K562 (cell line): Measurements from ENCODE around the gene NKAIN4. TPM values are rescaled to one million over a fixed set of nuclear protein-coding genes. Genes with fewer than 3 reads are reported as not detected.

Source experiments
- ATAC-seq: fragments of 200-7000 bp; cut with Tn5 transposase; 3 replicates; pipeline ENCODE4 v1.9.1; 2020; ENCODE audit warnings: moderate library complexity
- BruUV-seq: library from RNA; stranded (reverse); fragments of 400-500 nt; replicated peaks from 2 replicates; lab custom pipeline; 2021; lab: Mats Ljungman, UMichigan
- CTCF ChIA-PET: fragments of 300-600 bp; formaldehyde crosslinking; extraction: SDS; loops from one replicate; lab custom pipeline; 2021; ENCODE audit warnings: low intra/inter-chr PET ratio; lab: Yijun Ruan, JAX
- POLR2A ChIA-PET: fragments of 300-600, 350-650 bp; sonication (Branson Sonifier 250); formaldehyde crosslinking; extraction: SDS; loops from one replicate; lab custom pipeline; 2021; ENCODE audit warnings: antibody characterized with exemption, inconsistent platforms; lab: Yijun Ruan, JAX
- DNase-seq, 4 experiments: peaks; one replicate each; pipeline versions ENCODE4 v3.0.0 to v3.0.0-alpha.2; 2011 to 2018; ENCODE audit warnings: low spot score in 3 of 4, mixed read lengths in 3 of 4; ENCODE audit errors: extremely low read depth in 1 of 4
- FAIRE-seq: peaks from 2 replicates; lab custom pipeline; 2011; peaks lifted over from hg19 to GRCh38; lab: Jason Lieb, UNC
- H2AFZ ChIP-seq: 2 replicates; pipeline ENCODE4 v1.6.0; 2011; ENCODE audit warnings: low read depth, low read length, control low read depth, inconsistent platforms
- H3K27ac ChIP-seq: fragments of 200-600 bp; 3 replicates; pipeline ENCODE4 v1.8.0; 2011; ENCODE audit warnings: low read depth, mild to moderate bottlenecking, control low read depth, inconsistent platforms, low read length, moderate library complexity, mixed read lengths; ENCODE audit errors: extremely low read depth
- H3K27me3 ChIP-seq, 2 experiments: fragments of 300-600 bp in 1 of 2; 2 replicates in 1 of 2; 3 replicates in 1 of 2; pipeline versions ENCODE4 v1.6.0 to v1.8.0; 2011; ENCODE audit warnings: inconsistent platforms in 2 of 2, low read length in 2 of 2, mild to moderate bottlenecking in 1 of 2, mixed read lengths in 1 of 2, moderate library complexity in 1 of 2; ENCODE audit not compliant: control insufficient read depth in 2 of 2, insufficient read depth in 2 of 2
- H3K36me3 ChIP-seq: fragments of 300-600 bp; 3 replicates; pipeline ENCODE4 v1.8.0; 2011; ENCODE audit warnings: mild to moderate bottlenecking, low read length, inconsistent platforms; ENCODE audit not compliant: control insufficient read depth, insufficient read depth
- H3K4me1 ChIP-seq, 2 experiments: fragments of 200-600 bp in 1 of 2; replicated peaks in 1 of 2; 2 replicates in 1 of 2; 3 replicates in 1 of 2; pipeline versions ENCODE4 v1.5.1 to v1.8.0; 2011; ENCODE audit warnings: inconsistent platforms in 2 of 2, low read length in 2 of 2, mild to moderate bottlenecking in 1 of 2, mixed read lengths in 1 of 2, moderate library complexity in 1 of 2; ENCODE audit not compliant: control insufficient read depth in 2 of 2, insufficient read depth in 2 of 2
- H3K4me2 ChIP-seq: 2 replicates; pipeline ENCODE4 v1.6.1; 2011; ENCODE audit warnings: low read length, control low read depth, inconsistent platforms, mixed read lengths; ENCODE audit not compliant: insufficient read depth
- H3K4me3 ChIP-seq: fragments of 200-600 bp; sonication (generic), shearing (Covaris generic); 2 replicates; pipeline ENCODE4 v1.5.1; 2016; ENCODE audit warnings: control low read depth, inconsistent platforms
- H3K79me2 ChIP-seq: fragments of 200-600 bp; 3 replicates; pipeline ENCODE4 v1.8.0; 2011; ENCODE audit warnings: low read length, inconsistent platforms; ENCODE audit not compliant: control insufficient read depth, insufficient read depth
- H3K9ac ChIP-seq, 2 experiments: 2 replicates each; pipeline versions ENCODE4 v1.6.0 to v1.6.1; 2011; ENCODE audit warnings: low read depth in 2 of 2, low read length in 2 of 2, control low read depth in 1 of 2, inconsistent platforms in 1 of 2, mild to moderate bottlenecking in 1 of 2, mixed read lengths in 1 of 2; ENCODE audit not compliant: insufficient read depth in 1 of 2
- H3K9me1 ChIP-seq: one replicate; pipeline ENCODE4 v1.6.0; 2011; ENCODE audit warnings: inconsistent platforms, mild to moderate bottlenecking, low read length, moderate library complexity; ENCODE audit not compliant: control insufficient read depth, insufficient read depth
- H3K9me3 ChIP-seq: replicated peaks from 2 replicates; pipeline ENCODE4 v1.5.1; 2011; ENCODE audit warnings: low read depth, low read length, inconsistent platforms; ENCODE audit not compliant: control insufficient read depth, insufficient read depth
- H4K20me1 ChIP-seq: replicated peaks from 2 replicates; pipeline ENCODE4 v1.6.1; 2011; ENCODE audit warnings: low read length, inconsistent platforms, mixed read lengths; ENCODE audit not compliant: control insufficient read depth, insufficient read depth
- BRD4 ChIP-seq: fragments of 200-600 bp; sonication (generic); IDR thresholded peaks from 2 replicates; pipeline ENCODE4 v1.6.1; 2017; ENCODE audit warnings: inconsistent platforms
- CEBPZ ChIP-seq: fragments of 150-350 bp; IDR thresholded peaks from 2 replicates; pipeline ENCODE4 v1.6.1; 2014; ENCODE audit warnings: low read depth, mild to moderate bottlenecking, low read length, borderline replicate concordance
- EGR1 ChIP-seq: fragments of 450-650 bp; conservative IDR thresholded peaks from 2 replicates; pipeline ENCODE4 v1.6.1; 2017; ENCODE audit warnings: mild to moderate bottlenecking
- KHSRP ChIP-seq: fragments of 450-650 bp; IDR thresholded peaks from 2 replicates; pipeline ENCODE4 v1.6.1; 2017
- MEF2A ChIP-seq: IDR thresholded peaks from 2 replicates; pipeline ENCODE4 v1.6.1; 2011; ENCODE audit warnings: low read depth, mild to moderate bottlenecking, low read length, moderate library complexity; ENCODE audit not compliant: control insufficient read depth
- NONO ChIP-seq, 2 experiments: fragments of 200-400 bp in 1 of 2; fragments of 450-650 bp in 1 of 2; formaldehyde crosslinking in 1 of 2; IDR thresholded peaks; 2 replicates each; pipeline ENCODE4 v1.6.1; 2017; ENCODE audit warnings: low read depth in 2 of 2, mild to moderate bottlenecking in 2 of 2, moderate library complexity in 2 of 2, low read length in 1 of 2
- POLR2A ChIP-seq: fragments of 450-650 bp; conservative IDR thresholded peaks from 2 replicates; pipeline ENCODE4 v1.6.1; 2016
- POLR2AphosphoS5 ChIP-seq: IDR thresholded peaks from 2 replicates; pipeline ENCODE4 v1.6.1; 2011; ENCODE audit warnings: mild to moderate bottlenecking, low read depth, low read length, moderate library complexity; ENCODE audit not compliant: control insufficient read depth, insufficient read depth
- POLR2B ChIP-seq: fragments of 450-650 bp; IDR thresholded peaks from 2 replicates; pipeline ENCODE4 v1.6.1; 2018; ENCODE audit warnings: low read depth; ENCODE audit not compliant: partially characterized antibody
- SUPT5H ChIP-seq: fragments of 450-650 bp; IDR thresholded peaks from 2 replicates; pipeline ENCODE4 v1.6.1; 2016
- THRAP3 ChIP-seq: fragments of 450-650 bp; IDR thresholded peaks from 2 replicates; pipeline ENCODE4 v1.6.1; 2016; ENCODE audit warnings: mild to moderate bottlenecking, inconsistent platforms, borderline replicate concordance
- XRCC3 ChIP-seq: fragments of 450-650 bp; IDR thresholded peaks from 2 replicates; pipeline ENCODE4 v1.6.1; 2017; ENCODE audit warnings: mild to moderate bottlenecking, moderate library complexity
- ZC3H8 ChIP-seq: fragments of 450-650 bp; IDR thresholded peaks from 2 replicates; pipeline ENCODE4 v1.6.1; 2017
- ZNF140 ChIP-seq: fragments of 250-450 bp; sonication (Bioruptor Pico); IDR thresholded peaks from 2 replicates; pipeline ENCODE4 v1.8.0; 2021; ENCODE audit warnings: moderate library complexity, mild to moderate bottlenecking, inconsistent platforms
- WGBS: fragments of 100-300 bp; shearing (Covaris generic); methylation state at CpG from one replicate; pipeline ENCODE4 v1.1.6; 2016; ENCODE audit warnings: low coverage, mixed read lengths; ENCODE audit not compliant: insufficient coverage; ENCODE audit errors: missing lambda C conversion rate; 5-methylcytosine and 5-hydroxymethylcytosine counted together
- in situ Hi-C: fragments of 300-500 bp; cut with MboI; formaldehyde crosslinking; loops from 4 replicates; pipeline ENCODE4 v1.15.0; 2018; ENCODE audit warnings: inconsistent platforms, mixed read lengths
- intact Hi-C: fragments of 100-400 bp; cut with micrococcal nuclease; formaldehyde crosslinking; loops from 2 replicates; pipeline ENCODE4 v1.14.2; 2022
- polyA plus RNA-seq, 8 experiments: library from polyadenylated mRNA; depleted of rRNA in 4 of 8; stranded (reverse) in 5 of 8; unstranded in 3 of 8; fragments of >200 nt; fragmentation: Nextera tagmentation in 2 of 8; fragmentation: Illumina TruSeq in 1 of 8; extraction: Ambion mirVana in 2 of 8; extraction: Trizol in 1 of 8; gene quantifications; 2 replicates each; pipeline versions ENCODE4 v1.2.1 to v1.2.3, GENCODE V29; 2011 to 2014; ENCODE audit warnings: inconsistent platforms in 1 of 8, missing spikeins in 1 of 8
- total RNA-seq, 7 experiments: library from RNA; depleted of rRNA in 6 of 7; stranded (reverse); fragments of >200 nt in 6 of 7; fragmentation: Illumina TruSeq in 2 of 7; extraction: Trizol in 2 of 7; gene quantifications; 2 replicates each; pipeline versions ENCODE4 v1.2.1 to v1.2.3, GENCODE V29; 2011 to 2021; ENCODE audit warnings: low replicate concordance in 1 of 7

Gene NKAIN4
- total and polyA plus RNA-seq, 9 of the 15 experiments (the other 6 are each of a cell fraction or from before 2014, with no cell fraction given): not detected

- ATAC-seq: no peak
- CTCF ChIA-PET: no interaction called here
- peaks cover 50% of the 10 kb centered on the region for H4K20me1 ChIP-seq
Observed at GRCh38 chr20:63194007-63194796, 60.1 kb downstream of the NKAIN4 start.

GRCh38 chr20:63192721-63193120, 61.5 kb downstream of the NKAIN4 start:
- H3K4me2 ChIP-seq: no peak overlapping the region
- CTCF ChIA-PET: no interaction called here
- POLR2A ChIA-PET: interaction anchor here (0.9 to 1.3 kb wide), 3 partner anchors 14 to 22 kb away, joined by 4 to 5 read pairs (median 5); no protein-coding TSS in a partner anchor
- TF ChIP-seq ZNF140: no peak
- no peak for TF ChIP-seq ZC3H8
- no peak for TF ChIP-seq BRD4
- no peak for TF ChIP-seq NONO (IDR thresholded peaks at IDR 0.05; ENCODE audit: low read depth in 2 of 2, low read length in 1 of 2)
- TF ChIP-seq EGR1: no peak
- TF ChIP-seq MEF2A: no peak
- no peak for TF ChIP-seq KHSRP
- no peak for TF ChIP-seq THRAP3
- no peak for TF ChIP-seq CEBPZ

More at GRCh38 chr20:63194007-63194796, 60.1 kb downstream of the NKAIN4 start:
- H3K79me2 ChIP-seq: peaks cover 34% of the 10 kb centered on the region
- TF ChIP-seq POLR2A (peak; percentile 49; the same call in 1 of the 2 replicates), POLR2B (peak; percentile 33), POLR2AphosphoS5 (peak; percentile 17; the same call in 1 of the 2 replicates), XRCC3 (no peak), SUPT5H (0 out of 2 replicates have a peak, but pooled peaks have one; percentile 37)
- H3K9ac ChIP-seq: no peak overlapping the region
- FAIRE-seq (no peak), DNase-seq (no peak)
- H3K4me1 ChIP-seq: peaks cover 8 to 15% of the 10 kb centered on the region in 2 experiments; a peak in 4 of 5 replicates
- in situ Hi-C loops (no loop called here), intact Hi-C loops (no loop called here)
- no peak overlapping the region for H3K27ac ChIP-seq
- peaks cover 0 to 4% of the 10 kb centered on the region in 2 experiments; a peak in 1 of 5 replicates for H3K27me3 ChIP-seq
- WGBS: 65% methylated on average over 14 of the region's 14 CpGs
- H3K36me3 ChIP-seq: peaks cover 43% of the 10 kb centered on the region
- no peak overlapping the region for H2AFZ ChIP-seq
- no TSS peak for BruUV-seq
- peaks cover 5% of the 10 kb centered on the region for H3K9me1 ChIP-seq
- H3K4me2 ChIP-seq: no peak overlapping the region
- no peaks in the 10 kb centered on the region for H3K9me3 ChIP-seq
- no peak overlapping the region for H3K4me3 ChIP-seq
- POLR2A ChIA-PET: interaction anchor here (0.7 to 1.5 kb wide), 4 partner anchors 9 to 25 kb away, joined by 3 to 5 read pairs (median 4); no protein-coding TSS in a partner anchor

More at GRCh38 chr20:63192721-63193120, 61.5 kb downstream of the NKAIN4 start:
- intact Hi-C loops (no loop called here), in situ Hi-C loops (no loop called here)
- peaks cover 8 to 15% of the 10 kb centered on the region in 2 experiments; a peak in 4 of 5 replicates for H3K4me1 ChIP-seq
- H3K27ac ChIP-seq: no peak overlapping the region
- WGBS: 62% methylated on average over 21 of the region's 21 CpGs
- H3K79me2 ChIP-seq: peaks cover 20% of the 10 kb centered on the region
- no peak overlapping the region for H2AFZ ChIP-seq
- no peak for ATAC-seq
- H3K9me3 ChIP-seq: no peaks in the 10 kb centered on the region
- H3K36me3 ChIP-seq: peaks cover 30% of the 10 kb centered on the region
- peaks cover 0 to 5% of the 10 kb centered on the region in 2 experiments; a peak in 1 of 5 replicates for H3K27me3 ChIP-seq
- no peak overlapping the region for H3K4me3 ChIP-seq
- FAIRE-seq: no peak
- peaks cover 40% of the 10 kb centered on the region for H4K20me1 ChIP-seq
- DNase-seq: no peak
- BruUV-seq: no TSS peak
- H3K9ac ChIP-seq: peak overlapping the region in 1 of 2 experiments; percentile 35; a peak in 1 of 4 replicates
- H3K9me1 ChIP-seq: peaks cover 5% of the 10 kb centered on the region
